H9 (cell line): ENCODE results near the gene CRACDL. TPM values are rescaled to one million over a fixed set of nuclear protein-coding genes. Genes with fewer than 3 reads are reported as not detected.

Experiments
- DNase-seq: peaks from one replicate; pipeline ENCODE4 v3.0.0-alpha.2; 2017
- H2AFZ ChIP-seq: one replicate; pipeline ENCODE4 v1.6.1; 2013; ENCODE audit warnings: mild to moderate bottlenecking, low read length, control low read depth, moderate library complexity
- H2AK5ac ChIP-seq: 2 replicates; pipeline ENCODE4 v1.6.1; 2013; ENCODE audit warnings: low read length, control low read depth, mixed read lengths; ENCODE audit not compliant: insufficient read length
- H2BK120ac ChIP-seq: one replicate; pipeline ENCODE4 v1.6.1; 2013; ENCODE audit warnings: low read depth, mild to moderate bottlenecking, low read length, control low read depth, inconsistent platforms; ENCODE audit not compliant: poor library complexity, severe bottlenecking
- H2BK12ac ChIP-seq: 2 replicates; pipeline ENCODE4 v1.6.1; 2013; ENCODE audit warnings: low read length, control low read depth, mixed read lengths, low read depth; ENCODE audit not compliant: insufficient read length
- H2BK15ac ChIP-seq: 2 replicates; pipeline ENCODE4 v1.6.1; 2013; ENCODE audit warnings: low read depth, low read length, control low read depth
- H2BK20ac ChIP-seq: one replicate; pipeline ENCODE4 v1.6.1; 2013; ENCODE audit warnings: low read depth, mild to moderate bottlenecking, low read length, control low read depth, inconsistent platforms; ENCODE audit not compliant: poor library complexity, severe bottlenecking
- H2BK5ac ChIP-seq: 2 replicates; pipeline ENCODE4 v1.6.1; 2013; ENCODE audit warnings: low read length, control low read depth, mixed read lengths; ENCODE audit not compliant: insufficient read length
- H3K14ac ChIP-seq: 2 replicates; pipeline ENCODE4 v1.6.1; 2013; ENCODE audit warnings: low read length, control low read depth; ENCODE audit not compliant: insufficient read depth
- H3K18ac ChIP-seq: 2 replicates; pipeline ENCODE4 v1.6.1; 2013; ENCODE audit warnings: low read depth, mild to moderate bottlenecking, mixed read lengths, low read length, control low read depth; ENCODE audit not compliant: insufficient read length
- H3K23ac ChIP-seq: 2 replicates; pipeline ENCODE4 v1.6.1; 2013; ENCODE audit warnings: low read length, control low read depth, mixed read lengths, low read depth; ENCODE audit not compliant: insufficient read length
- H3K23me2 ChIP-seq: 2 replicates; pipeline ENCODE4 v1.6.1; 2013; ENCODE audit warnings: low read depth, mild to moderate bottlenecking, mixed read lengths, low read length, control low read depth; ENCODE audit not compliant: insufficient read length, poor library complexity, severe bottlenecking
- H3K27ac ChIP-seq: 2 replicates; pipeline ENCODE4 v1.5.1; 2013; ENCODE audit warnings: low read length, control low read depth, mixed read lengths, low read depth; ENCODE audit not compliant: insufficient read length
- H3K27me3 ChIP-seq: 2 replicates; pipeline ENCODE4 v1.6.1; 2013; ENCODE audit warnings: low read length, control low read depth, inconsistent platforms; ENCODE audit not compliant: insufficient read depth
- H3K4ac ChIP-seq: 2 replicates; pipeline ENCODE4 v1.6.1; 2013; ENCODE audit warnings: low read depth, mild to moderate bottlenecking, control low read depth, inconsistent platforms, low read length, moderate library complexity
- H3K4me1 ChIP-seq: 2 replicates; pipeline ENCODE4 v1.6.1; 2013; ENCODE audit warnings: low read length, control low read depth, inconsistent platforms; ENCODE audit not compliant: insufficient read depth
- H3K4me2 ChIP-seq: 2 replicates; pipeline ENCODE4 v1.6.1; 2013; ENCODE audit warnings: low read length, control low read depth, mixed read lengths; ENCODE audit not compliant: insufficient read length, insufficient read depth
- H3K56ac ChIP-seq: 2 replicates; pipeline ENCODE4 v1.6.1; 2013; ENCODE audit warnings: low read depth, mild to moderate bottlenecking, mixed read lengths, low read length, control low read depth; ENCODE audit not compliant: insufficient read length
- H3K79me1 ChIP-seq: 2 replicates; pipeline ENCODE4 v1.6.1; 2013; ENCODE audit warnings: low read depth, mild to moderate bottlenecking, moderate library complexity, low read length, control low read depth, inconsistent platforms; ENCODE audit not compliant: insufficient read depth, poor library complexity, severe bottlenecking
- H3K79me2 ChIP-seq: 2 replicates; pipeline ENCODE4 v1.6.1; 2013; ENCODE audit warnings: low read length, control low read depth, inconsistent platforms; ENCODE audit not compliant: insufficient read depth
- H3K9ac ChIP-seq: 2 replicates; pipeline ENCODE4 v1.6.1; 2013; ENCODE audit warnings: low read length, control low read depth, mixed read lengths; ENCODE audit not compliant: insufficient read length; ENCODE audit errors: extremely low read depth
- H3K9me3 ChIP-seq: one replicate; pipeline ENCODE4 v1.6.1; 2013; ENCODE audit warnings: low read depth, low read length, inconsistent platforms; ENCODE audit not compliant: control insufficient read depth
- H3T11ph ChIP-seq: one replicate; pipeline ENCODE4 v1.6.1; 2013; ENCODE audit warnings: mild to moderate bottlenecking, low read length, control low read depth, inconsistent platforms
- H4K20me1 ChIP-seq: one replicate; pipeline ENCODE4 v1.6.1; 2013; ENCODE audit not compliant: control insufficient read depth, insufficient read length, insufficient read depth
- H4K5ac ChIP-seq: 2 replicates; pipeline ENCODE4 v1.6.1; 2013; ENCODE audit warnings: low read depth, mild to moderate bottlenecking, mixed read lengths, low read length, control low read depth; ENCODE audit not compliant: insufficient read length
- H4K8ac ChIP-seq: replicated peaks from 2 replicates; pipeline ENCODE4 v1.6.1; 2013; ENCODE audit warnings: low read length, control low read depth, mixed read lengths, low read depth; ENCODE audit not compliant: insufficient read length
- H4K91ac ChIP-seq: 2 replicates; pipeline ENCODE4 v1.6.1; 2013; ENCODE audit warnings: low read depth, mild to moderate bottlenecking, moderate library complexity, mixed read lengths, low read length, control low read depth; ENCODE audit not compliant: insufficient read length
- H3K27ac Mint-ChIP-seq, 3 experiments: 2 replicates in 2 of 3; 3 replicates in 1 of 3; pipeline ENCODE4 v1.8.0; 2020 to 2021; ENCODE audit warnings: mixed read lengths in 3 of 3, mild to moderate bottlenecking in 1 of 3, moderate library complexity in 1 of 3
- H3K27me3 Mint-ChIP-seq: 2 replicates; pipeline ENCODE4 v1.8.0; 2021; ENCODE audit warnings: low read depth, mild to moderate bottlenecking, moderate library complexity, mixed read lengths
- H3K36me3 Mint-ChIP-seq, 3 experiments: 2 replicates in 2 of 3; 3 replicates in 1 of 3; pipeline ENCODE4 v1.8.0; 2020 to 2021; ENCODE audit warnings: low read depth in 3 of 3, mixed read lengths in 3 of 3; ENCODE audit not compliant: insufficient read depth in 1 of 3
- H3K4me1 Mint-ChIP-seq, 2 experiments: 2 replicates each; pipeline ENCODE4 v1.8.0; 2020; ENCODE audit warnings: mixed read lengths in 2 of 2
- H3K4me3 Mint-ChIP-seq, 2 experiments: 2 replicates in 1 of 2; 3 replicates in 1 of 2; pipeline ENCODE4 v1.8.0; 2020 to 2021; ENCODE audit warnings: mild to moderate bottlenecking in 2 of 2, mixed read lengths in 2 of 2, moderate library complexity in 1 of 2
- H3K9me3 Mint-ChIP-seq, 2 experiments: 2 replicates in 1 of 2; 3 replicates in 1 of 2; pipeline ENCODE4 v1.8.0; 2020; ENCODE audit warnings: mild to moderate bottlenecking in 2 of 2, mixed read lengths in 2 of 2, moderate library complexity in 1 of 2
- WGBS: extraction: QIAGEN DNeasy Blood & Tissue Kit; methylation state at CpG from one replicate; pipeline ENCODE4 v1.1.7; 2013; ENCODE audit warnings: missing lambda C conversion rate, low lambda C conversion rate, mixed read lengths; ENCODE audit not compliant: insufficient read length; ENCODE audit errors: extremely low coverage; 5-methylcytosine and 5-hydroxymethylcytosine counted together
- total RNA-seq: library from RNA; stranded (reverse); gene quantifications from 2 replicates; pipeline ENCODE4 v1.2.1, GENCODE V29; 2021
- TF ChIP-seq, protein P1 (sequence below): fragments of 200-600 bp; sonication (generic); conservative IDR thresholded peaks from 3 replicates; pipeline ENCODE4 v1.8.0; 2021; ENCODE audit warnings: antibody characterized with exemption, mild to moderate bottlenecking

Gene CRACDL
- total RNA-seq, 1 experiment from 2014 or later = 0.48 TPM

DNA sequence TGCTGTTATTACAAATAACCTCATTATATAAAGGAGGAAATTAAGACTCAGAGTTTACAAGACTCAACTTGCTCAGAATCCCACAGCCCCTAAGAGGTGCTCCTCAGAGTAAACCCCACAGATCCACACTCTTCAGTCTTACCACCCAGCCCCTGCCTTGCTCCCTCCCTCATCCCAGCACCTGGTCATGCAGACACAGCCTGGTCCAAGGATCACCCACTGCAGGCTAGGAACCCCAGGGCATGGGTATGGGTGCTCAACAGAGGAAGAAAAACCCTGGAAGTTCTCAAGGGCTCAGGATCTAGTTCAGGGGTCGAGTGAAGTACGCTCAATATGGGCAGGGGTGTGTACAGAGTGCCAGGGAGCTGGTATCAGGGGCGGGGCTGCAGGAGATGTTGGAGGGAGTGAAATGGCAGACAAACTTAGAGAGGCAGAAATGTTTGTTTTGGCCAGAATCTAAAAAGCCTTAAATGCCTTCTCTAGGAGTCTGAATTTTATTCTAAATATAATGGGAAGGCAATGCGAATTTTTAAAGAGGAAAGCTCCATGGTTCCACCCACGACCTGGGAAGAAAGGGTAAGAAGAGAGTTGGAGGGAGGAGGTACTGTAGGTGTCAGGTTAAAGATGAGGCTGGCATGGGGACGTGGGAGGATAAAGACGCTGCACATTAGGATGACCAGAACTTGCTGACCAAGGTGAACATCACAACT lies 126.0 kb downstream of the CRACDL start:
- no peak overlapping the region for H3K27ac ChIP-seq
- H3K9me3 ChIP-seq = no peaks in the 10 kb centered on the region
- TF ChIP-seq, protein P1, sequence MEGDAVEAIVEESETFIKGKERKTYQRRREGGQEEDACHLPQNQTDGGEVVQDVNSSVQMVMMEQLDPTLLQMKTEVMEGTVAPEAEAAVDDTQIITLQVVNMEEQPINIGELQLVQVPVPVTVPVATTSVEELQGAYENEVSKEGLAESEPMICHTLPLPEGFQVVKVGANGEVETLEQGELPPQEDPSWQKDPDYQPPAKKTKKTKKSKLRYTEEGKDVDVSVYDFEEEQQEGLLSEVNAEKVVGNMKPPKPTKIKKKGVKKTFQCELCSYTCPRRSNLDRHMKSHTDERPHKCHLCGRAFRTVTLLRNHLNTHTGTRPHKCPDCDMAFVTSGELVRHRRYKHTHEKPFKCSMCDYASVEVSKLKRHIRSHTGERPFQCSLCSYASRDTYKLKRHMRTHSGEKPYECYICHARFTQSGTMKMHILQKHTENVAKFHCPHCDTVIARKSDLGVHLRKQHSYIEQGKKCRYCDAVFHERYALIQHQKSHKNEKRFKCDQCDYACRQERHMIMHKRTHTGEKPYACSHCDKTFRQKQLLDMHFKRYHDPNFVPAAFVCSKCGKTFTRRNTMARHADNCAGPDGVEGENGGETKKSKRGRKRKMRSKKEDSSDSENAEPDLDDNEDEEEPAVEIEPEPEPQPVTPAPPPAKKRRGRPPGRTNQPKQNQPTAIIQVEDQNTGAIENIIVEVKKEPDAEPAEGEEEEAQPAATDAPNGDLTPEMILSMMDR = no peak
- Mint-ChIP-seq H3K27me3 (peaks cover 11% of the 10 kb centered on the region; the same call in 1 of the 2 replicates), H3K9me3 (peaks cover 0 to 4% of the 10 kb centered on the region in 2 experiments; a peak in 3 of 5 replicates), H3K4me1 (peaks cover 13 to 18% of the 10 kb centered on the region in 2 experiments), H3K27ac (no peak overlapping the region), H3K4me3 (no peak overlapping the region), H3K36me3 (no peaks in the 10 kb centered on the region)
- no peak overlapping the region for H3K14ac ChIP-seq
- no peak overlapping the region for H2BK15ac ChIP-seq
- no peak overlapping the region for H2BK20ac ChIP-seq
- H2AFZ ChIP-seq = no peak overlapping the region
- no peak for DNase-seq
- no peak overlapping the region for H3K4ac ChIP-seq
- H3K23ac ChIP-seq = no peak overlapping the region
- H3K9ac ChIP-seq = no peak overlapping the region
- H3K18ac ChIP-seq = no peak overlapping the region
- H4K8ac ChIP-seq = no peak overlapping the region
- H4K5ac ChIP-seq = no peak overlapping the region
- H2BK5ac ChIP-seq = no peak overlapping the region
- no peaks in the 10 kb centered on the region for H3K79me1 ChIP-seq
- no peaks in the 10 kb centered on the region for H4K20me1 ChIP-seq
- H3K27me3 ChIP-seq = no peaks in the 10 kb centered on the region
- H2BK12ac ChIP-seq = no peak overlapping the region
- H2AK5ac ChIP-seq = no peak overlapping the region
- H3K4me2 ChIP-seq = no peak overlapping the region
- no peaks in the 10 kb centered on the region for H3K4me1 ChIP-seq
- no peak overlapping the region for H4K91ac ChIP-seq
- H3T11ph ChIP-seq = no peak overlapping the region
- no peaks in the 10 kb centered on the region for H3K79me2 ChIP-seq
- H3K56ac ChIP-seq = no peak overlapping the region
- no peak overlapping the region for H2BK120ac ChIP-seq
- WGBS = no CpG with 5 or more reads among the region's 7 CpGs
- H3K23me2 ChIP-seq = no peaks in the 10 kb centered on the region
